KMS-11 (cell line): Measurements from ENCODE around the gene TIMM29.
A peak's percentile ranks its signal among the peaks of the same experiment; 100 is the strongest.
"Not testable (repeated sequence)": the region's sequence is repeated elsewhere in the genome, so short reads cannot be mapped to it uniquely, and the experiment has no call there.

Experiments used
- H2AFZ ChIP-seq: fragments of 200-600 bp; sonication (generic); 2 replicates; pipeline ENCODE4 v1.6.1; 2016; ENCODE audit warnings: antibody characterized with exemption, mixed run types, low read depth
- H3K27ac ChIP-seq: fragments of 200-600 bp; sonication (generic); 2 replicates; pipeline ENCODE4 v1.6.1; 2016; ENCODE audit warnings: mild to moderate bottlenecking, mixed run types
- H3K27me3 ChIP-seq: fragments of 200-600 bp; sonication (generic); 2 replicates; pipeline ENCODE4 v1.6.1; 2017; ENCODE audit warnings: mild to moderate bottlenecking, low read depth, mixed run types, moderate library complexity; ENCODE audit not compliant: insufficient read depth
- H3K36me3 ChIP-seq: fragments of 200-600 bp; sonication (generic); 2 replicates; pipeline ENCODE4 v1.6.1; 2017; ENCODE audit warnings: mild to moderate bottlenecking, mixed run types; ENCODE audit not compliant: insufficient read depth
- H3K4me1 ChIP-seq: fragments of 200-600 bp; sonication (generic); 2 replicates; pipeline ENCODE4 v1.6.1; 2016; ENCODE audit warnings: mild to moderate bottlenecking, low read depth, mixed run types; ENCODE audit not compliant: poor library complexity, severe bottlenecking
- H3K4me2 ChIP-seq: fragments of 200-600 bp; sonication (generic); 2 replicates; pipeline ENCODE4 v1.7.0; 2016; ENCODE audit warnings: mild to moderate bottlenecking, mixed run types
- H3K4me3 ChIP-seq: fragments of 200-600 bp; sonication (generic); IDR thresholded peaks from 2 replicates; pipeline ENCODE4 v1.6.1; 2017; ENCODE audit warnings: low read depth, low read length, mixed read lengths; ENCODE audit not compliant: insufficient read depth
- H3K79me2 ChIP-seq: fragments of 200-600 bp; sonication (generic); 2 replicates; pipeline ENCODE4 v1.6.1; 2016; ENCODE audit warnings: low read depth, mixed run types; ENCODE audit not compliant: insufficient read depth
- H3K9ac ChIP-seq: fragments of 200-600 bp; sonication (generic); 2 replicates; pipeline ENCODE4 v1.6.1; 2016; ENCODE audit warnings: mild to moderate bottlenecking, mixed run types
- H4K20me1 ChIP-seq: fragments of 200-600 bp; sonication (generic); 2 replicates; pipeline ENCODE4 v1.6.1; 2016; ENCODE audit warnings: mild to moderate bottlenecking, mixed run types; ENCODE audit not compliant: insufficient read depth
- CTCF ChIP-seq: fragments of 200-600 bp; sonication (generic); conservative IDR thresholded peaks from 2 replicates; pipeline ENCODE4 v1.6.1; 2017; ENCODE audit warnings: low read depth, mild to moderate bottlenecking, antibody characterized with exemption, low read length, moderate library complexity, mixed read lengths

The TIMM29 gene

GRCh38 chr19:10927730-10928562 lies 665 bp upstream of the TIMM29 start:
- H3K4me1 ChIP-seq = peaks cover 16% of the 10 kb centered on the region
- peak overlapping the region; percentile 49; the same call in 1 of the 2 replicates for H3K9ac ChIP-seq
- H3K27me3 ChIP-seq = no peaks in the 10 kb centered on the region
- peak overlapping the region; percentile 58 for H3K4me2 ChIP-seq
- peak overlapping the region; percentile 59 for H2AFZ ChIP-seq
- no peak for TF ChIP-seq CTCF
- H4K20me1 ChIP-seq = no peaks in the 10 kb centered on the region
- peaks cover 32% of the 10 kb centered on the region for H3K79me2 ChIP-seq
- no peaks in the 10 kb centered on the region for H3K36me3 ChIP-seq
- no peak overlapping the region for H3K27ac ChIP-seq
- H3K4me3 ChIP-seq = no peak overlapping the region

GRCh38 chr19:10929402-10929794 lies 787 bp downstream of the TIMM29 start:
- TF ChIP-seq CTCF = no peak
- H3K27me3 ChIP-seq = no peaks in the 10 kb centered on the region
- no peak overlapping the region for H3K27ac ChIP-seq
- H4K20me1 ChIP-seq = no peaks in the 10 kb centered on the region
- H3K4me3 ChIP-seq = no peak overlapping the region
- peak overlapping the region; percentile 49; the same call in 1 of the 2 replicates for H3K9ac ChIP-seq
- no peak overlapping the region for H2AFZ ChIP-seq
- H3K79me2 ChIP-seq = peaks cover 32% of the 10 kb centered on the region
- H3K4me2 ChIP-seq = peak overlapping the region; percentile 94
- H3K36me3 ChIP-seq = no peaks in the 10 kb centered on the region
- H3K4me1 ChIP-seq = peaks cover 20% of the 10 kb centered on the region

- no peak overlapping the region for H3K27ac ChIP-seq
Measured at GRCh38 chr19:10935371-10936059, 6.9 kb downstream of the TIMM29 start.

GRCh38 chr19:10936661-10937084 lies 8.1 kb downstream of the TIMM29 start:
- Histone ChIP-seq H3K9ac (no peak overlapping the region), H3K27ac (no peak overlapping the region), H3K27me3 (no peaks in the 10 kb centered on the region), H3K4me1 (peaks cover 57% of the 10 kb centered on the region), H2AFZ (no peak overlapping the region), H4K20me1 (no peaks in the 10 kb centered on the region), H3K36me3 (no peaks in the 10 kb centered on the region), H3K4me2 (peak overlapping the region; percentile 72), H3K79me2 (peaks cover 13% of the 10 kb centered on the region; the same call in 1 of the 2 replicates), H3K4me3 (no peak overlapping the region)
- TF ChIP-seq CTCF = peak; percentile 71

More at GRCh38 chr19:10935371-10936059, 6.9 kb downstream of the TIMM29 start:
- no peak overlapping the region for H2AFZ ChIP-seq
- no peak for TF ChIP-seq CTCF
- H3K27me3 ChIP-seq = no peaks in the 10 kb centered on the region
- no peak overlapping the region for H3K4me2 ChIP-seq
- no peak overlapping the region for H3K4me3 ChIP-seq
- no peak overlapping the region for H3K9ac ChIP-seq
- H3K79me2 ChIP-seq = peaks cover 19% of the 10 kb centered on the region; the same call in 1 of the 2 replicates
- no peaks in the 10 kb centered on the region for H4K20me1 ChIP-seq
- no peaks in the 10 kb centered on the region for H3K36me3 ChIP-seq
- peaks cover 45% of the 10 kb centered on the region for H3K4me1 ChIP-seq

GRCh38 chr19:10941649-10942048 lies 13.0 kb downstream of the TIMM29 start:
- H3K4me2 ChIP-seq, H3K27ac ChIP-seq, H3K4me3 ChIP-seq, H2AFZ ChIP-seq, H3K27me3 ChIP-seq, H3K9ac ChIP-seq, H3K36me3 ChIP-seq, H3K79me2 ChIP-seq, H4K20me1 ChIP-seq: not testable (repeated sequence)
- H3K4me1 ChIP-seq = peaks cover 61% of the 10 kb centered on the region

GRCh38 chr19:10943412-10943811 lies 14.8 kb downstream of the TIMM29 start:
- H3K4me3 ChIP-seq, H3K9ac ChIP-seq, H3K79me2 ChIP-seq, H2AFZ ChIP-seq, H3K27ac ChIP-seq, H3K27me3 ChIP-seq, H3K4me2 ChIP-seq, H4K20me1 ChIP-seq, H3K36me3 ChIP-seq: not testable (repeated sequence)
- peaks cover 45% of the 10 kb centered on the region for H3K4me1 ChIP-seq
